ENCODE data around the gene OPRL1.

DNA sequence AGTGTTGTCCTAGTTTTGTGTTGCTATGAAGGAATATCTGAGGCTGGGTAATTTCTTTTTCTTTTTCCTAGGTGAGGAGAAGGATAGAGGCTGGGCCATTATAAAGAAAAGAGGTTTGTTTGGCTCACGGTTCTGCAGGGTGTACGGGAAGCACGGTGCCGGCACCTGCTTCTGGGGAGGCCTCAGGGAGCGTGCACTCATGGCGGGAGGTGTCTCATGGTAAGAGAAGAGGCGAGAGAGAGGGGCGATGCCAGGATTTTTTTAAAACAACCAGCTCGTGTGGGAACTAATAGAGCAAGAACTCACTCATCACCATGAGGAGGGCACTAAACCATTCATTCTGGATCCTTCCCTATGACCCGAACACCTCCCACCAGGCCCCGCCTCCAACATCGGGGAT, 41.7 kb downstream of the OPRL1 start:
- TF ChIP-seq, protein P1, sequence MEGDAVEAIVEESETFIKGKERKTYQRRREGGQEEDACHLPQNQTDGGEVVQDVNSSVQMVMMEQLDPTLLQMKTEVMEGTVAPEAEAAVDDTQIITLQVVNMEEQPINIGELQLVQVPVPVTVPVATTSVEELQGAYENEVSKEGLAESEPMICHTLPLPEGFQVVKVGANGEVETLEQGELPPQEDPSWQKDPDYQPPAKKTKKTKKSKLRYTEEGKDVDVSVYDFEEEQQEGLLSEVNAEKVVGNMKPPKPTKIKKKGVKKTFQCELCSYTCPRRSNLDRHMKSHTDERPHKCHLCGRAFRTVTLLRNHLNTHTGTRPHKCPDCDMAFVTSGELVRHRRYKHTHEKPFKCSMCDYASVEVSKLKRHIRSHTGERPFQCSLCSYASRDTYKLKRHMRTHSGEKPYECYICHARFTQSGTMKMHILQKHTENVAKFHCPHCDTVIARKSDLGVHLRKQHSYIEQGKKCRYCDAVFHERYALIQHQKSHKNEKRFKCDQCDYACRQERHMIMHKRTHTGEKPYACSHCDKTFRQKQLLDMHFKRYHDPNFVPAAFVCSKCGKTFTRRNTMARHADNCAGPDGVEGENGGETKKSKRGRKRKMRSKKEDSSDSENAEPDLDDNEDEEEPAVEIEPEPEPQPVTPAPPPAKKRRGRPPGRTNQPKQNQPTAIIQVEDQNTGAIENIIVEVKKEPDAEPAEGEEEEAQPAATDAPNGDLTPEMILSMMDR (IDR thresholded peaks at IDR 0.05): no peak
- no peak for TF ChIP-seq POLR2A (IDR thresholded peaks at IDR 0.05)

All from breast epithelium (tissue), 3 donors.